Mucosa of rectum (tissue), 2 donors: Measurements from ENCODE around the gene RNF208.
A peak's percentile ranks its signal among the peaks of the same experiment; 100 is the strongest.

Source experiments
- H3K27ac ChIP-seq, 2 donors: one replicate each; pipeline ENCODE4 v1.7.0; 2013; ENCODE audit warnings: inconsistent platforms in 2 of 2, low read depth in 2 of 2, low read length in 2 of 2
- H3K27me3 ChIP-seq, 2 donors: one replicate each; pipeline ENCODE4 v1.7.0; 2013; ENCODE audit warnings: low read length in 2 of 2; ENCODE audit not compliant: control insufficient read depth in 2 of 2, insufficient read depth in 2 of 2
- H3K36me3 ChIP-seq, 2 donors: one replicate each; pipeline ENCODE4 v1.7.0; 2013; ENCODE audit warnings: low read length in 2 of 2; ENCODE audit not compliant: control insufficient read depth in 2 of 2, insufficient read depth in 2 of 2
- H3K4me1 ChIP-seq, 2 donors: one replicate each; pipeline ENCODE4 v1.7.0; 2013; ENCODE audit warnings: low read length in 2 of 2, mild to moderate bottlenecking in 1 of 2; ENCODE audit not compliant: control insufficient read depth in 2 of 2, insufficient read depth in 2 of 2
- H3K4me3 ChIP-seq, 2 donors: one replicate each; pipeline ENCODE4 v1.7.0; 2013; ENCODE audit warnings: low read length in 2 of 2
- H3K9ac ChIP-seq, 2 donors: one replicate each; pipeline ENCODE4 v1.7.0; 2013; ENCODE audit warnings: low read length in 2 of 2, low read depth in 1 of 2, mild to moderate bottlenecking in 1 of 2
- H3K9me3 ChIP-seq, 2 donors: one replicate each; pipeline ENCODE4 v1.7.0; 2013; ENCODE audit warnings: low read length in 2 of 2; ENCODE audit not compliant: control insufficient read depth in 2 of 2
- donor health status: healthy.
- donor health status: Normal muscosa, but diverticular disease.

The RNF208 gene

DNA sequence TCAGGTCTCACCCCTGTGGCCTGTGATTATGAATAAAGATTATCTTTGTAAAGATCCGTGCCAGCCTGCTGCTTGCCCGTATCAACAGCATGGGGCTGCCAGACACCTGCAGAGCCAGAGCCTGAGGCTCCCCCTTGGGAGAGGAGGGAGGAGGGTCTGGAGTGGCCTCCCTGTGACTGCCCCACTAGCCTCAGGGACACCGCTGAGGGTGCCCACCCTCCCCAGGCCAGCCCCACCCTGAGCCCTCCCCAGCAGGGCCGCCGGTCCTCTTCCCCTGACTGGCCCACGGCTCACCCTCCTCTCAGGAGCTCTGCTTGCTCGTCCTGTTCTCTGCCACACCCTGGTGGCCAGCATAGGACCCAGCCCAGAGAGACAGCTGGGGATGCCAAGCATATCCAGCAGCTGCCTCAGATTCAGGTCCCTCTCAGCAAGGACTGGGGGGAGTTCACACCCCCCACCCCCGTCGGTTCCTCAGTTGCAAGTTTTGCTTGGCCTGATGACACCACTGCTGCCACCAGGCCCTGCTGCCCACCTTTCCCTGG is 31.7 kb downstream of the RNF208 start:
- Histone ChIP-seq H3K4me1 (peaks cover 54 to 56% of the 10 kb centered on the region in 2 donors), H3K36me3 (peaks cover 34 to 42% of the 10 kb centered on the region in 2 donors), H3K9ac (peak overlapping the region; percentile 86 to 88), H3K27me3 (no peaks in the 10 kb centered on the region), H3K9me3 (no peaks in the 10 kb centered on the region), H3K4me3 (peak overlapping the region; percentile 84 to 97), H3K27ac (peak overlapping the region; percentile 52 to 94)

GRCh38 chr9:137189297-137190295 is 32.4 kb downstream of the RNF208 start:
- Histone ChIP-seq H3K4me3 (peak overlapping the region; percentile 84 to 97), H3K4me1 (peaks cover 47 to 48% of the 10 kb centered on the region in 2 donors), H3K9ac (peak overlapping the region; percentile 86 to 88), H3K27ac (peak overlapping the region; percentile 94 to 97), H3K27me3 (no peaks in the 10 kb centered on the region), H3K9me3 (no peaks in the 10 kb centered on the region), H3K36me3 (peaks cover 38 to 44% of the 10 kb centered on the region in 2 donors)

- Histone ChIP-seq H3K4me3 (peak within 1 kb of the TSS; percentile 84 to 97), H3K9ac (peak within 1 kb of the TSS; percentile 86 to 91), H3K27me3 (no peaks in the 10 kb centered on the region), H3K9me3 (no peaks in the 10 kb centered on the region), H3K36me3 (peaks cover 44 to 51% of the 10 kb centered on the region in 2 donors), H3K4me1 (peaks cover 41% of the 10 kb centered on the region in 2 donors), H3K27ac (peak within 1 kb of the TSS; percentile 94 to 97)
Measured at GRCh38 chr9:137188490-137189296, 33.3 kb downstream of the RNF208 start, which contains the start of the genes ANAPC2 and SSNA1. ANAPC2 (minus strand) TSS chr9:137188560; CDS start chr9:137188532, 28 bp downstream. SSNA1 (plus strand) TSS chr9:137188676; CDS start chr9:137188727, 51 bp downstream.

GRCh38 chr9:137188086-137188489 is 34.0 kb downstream of the RNF208 start:
- Histone ChIP-seq H3K27me3 (no peaks in the 10 kb centered on the region), H3K4me3 (peak overlapping the region; percentile 84 to 97), H3K9ac (peak overlapping the region; percentile 86 to 91), H3K36me3 (peaks cover 48 to 56% of the 10 kb centered on the region in 2 donors), H3K27ac (peak overlapping the region; percentile 94 to 97), H3K4me1 (peaks cover 41% of the 10 kb centered on the region in 2 donors), H3K9me3 (no peaks in the 10 kb centered on the region)

- Histone ChIP-seq H3K27me3 (no peaks in the 10 kb centered on the region), H3K4me3 (peak overlapping the region; percentile 84 to 97), H3K9me3 (no peaks in the 10 kb centered on the region), H3K4me1 (peaks cover 38 to 41% of the 10 kb centered on the region in 2 donors), H3K36me3 (peaks cover 54 to 60% of the 10 kb centered on the region in 2 donors), H3K9ac (peak overlapping the region in 1 of 2 donors; percentile 86), H3K27ac (no peak overlapping the region)
Measured at GRCh38 chr9:137187386-137187785, 34.7 kb downstream of the RNF208 start.

DNA sequence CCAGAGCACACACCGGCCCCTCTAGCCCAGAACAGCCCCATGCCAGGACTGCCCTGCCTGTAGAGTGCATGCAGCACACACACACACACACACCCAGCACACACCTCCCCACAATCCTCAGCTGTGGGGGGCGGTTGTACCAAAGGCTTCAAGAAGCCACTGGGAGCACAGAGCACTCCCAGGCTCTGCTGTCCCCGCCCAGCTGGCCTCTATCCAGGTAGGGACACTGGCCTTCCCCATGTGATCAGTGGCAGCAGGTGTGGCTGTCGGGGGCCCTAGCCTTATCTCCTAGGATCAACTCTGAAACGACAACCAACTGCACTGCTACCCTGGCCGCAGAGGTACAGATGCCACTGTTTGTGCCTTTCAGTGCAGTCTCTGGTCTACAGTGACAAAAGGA is 35.7 kb downstream of the RNF208 start:
- H3K4me3 ChIP-seq = peak overlapping the region in 1 of 2 donors; percentile 97
- H3K27me3 ChIP-seq = no peaks in the 10 kb centered on the region
- peaks cover 38 to 41% of the 10 kb centered on the region in 2 donors for H3K4me1 ChIP-seq
- no peak overlapping the region for H3K27ac ChIP-seq
- H3K9me3 ChIP-seq = no peaks in the 10 kb centered on the region
- no peak overlapping the region for H3K9ac ChIP-seq
- H3K36me3 ChIP-seq = peaks cover 50 to 52% of the 10 kb centered on the region in 2 donors

DNA sequence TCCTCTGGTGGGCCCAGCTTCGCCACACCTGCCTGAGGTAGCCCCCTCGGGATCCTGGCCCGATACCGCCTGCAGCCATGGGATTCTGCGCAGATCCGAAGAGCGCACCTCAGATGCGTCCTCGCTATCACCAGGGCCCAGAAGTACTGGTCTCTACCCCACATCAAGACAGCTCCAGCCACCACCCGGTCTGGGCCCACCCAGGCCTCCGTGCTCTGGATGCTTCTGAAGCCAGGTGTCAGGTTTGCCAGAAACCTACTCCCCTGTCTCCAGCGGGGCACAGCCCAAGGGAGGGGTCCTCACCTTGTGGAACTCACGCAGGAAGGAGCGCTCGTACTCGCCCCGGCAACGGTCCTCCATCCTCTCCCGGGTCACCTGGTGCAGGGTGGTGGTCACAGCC is 36.1 kb downstream of the RNF208 start:
- Histone ChIP-seq H3K9me3 (no peaks in the 10 kb centered on the region), H3K36me3 (peaks cover 49 to 52% of the 10 kb centered on the region in 2 donors), H3K27me3 (no peaks in the 10 kb centered on the region), H3K9ac (no peak overlapping the region), H3K4me3 (no peak overlapping the region), H3K27ac (no peak overlapping the region), H3K4me1 (peaks cover 35 to 39% of the 10 kb centered on the region in 2 donors)

GRCh38 chr9:137184881-137185660 is 37.0 kb downstream of the RNF208 start:
- H3K27me3 ChIP-seq = no peaks in the 10 kb centered on the region
- H3K36me3 ChIP-seq = peaks cover 50 to 52% of the 10 kb centered on the region in 2 donors
- no peaks in the 10 kb centered on the region for H3K9me3 ChIP-seq
- no peak overlapping the region for H3K9ac ChIP-seq
- H3K4me3 ChIP-seq = no peak overlapping the region
- no peak overlapping the region for H3K27ac ChIP-seq
- H3K4me1 ChIP-seq = peaks cover 30 to 31% of the 10 kb centered on the region in 2 donors

- H3K4me1 ChIP-seq = peaks cover 20 to 21% of the 10 kb centered on the region in 2 donors
- H3K36me3 ChIP-seq = peaks cover 51 to 57% of the 10 kb centered on the region in 2 donors
- H3K4me3 ChIP-seq = no peak overlapping the region
- H3K9ac ChIP-seq = no peak overlapping the region
- no peaks in the 10 kb centered on the region for H3K27me3 ChIP-seq
- H3K27ac ChIP-seq = no peak overlapping the region
- no peaks in the 10 kb centered on the region for H3K9me3 ChIP-seq
Measured at GRCh38 chr9:137183980-137184595, 38.0 kb downstream of the RNF208 start.
